Measurements from ENCODE around the gene LMF1.

DNA sequence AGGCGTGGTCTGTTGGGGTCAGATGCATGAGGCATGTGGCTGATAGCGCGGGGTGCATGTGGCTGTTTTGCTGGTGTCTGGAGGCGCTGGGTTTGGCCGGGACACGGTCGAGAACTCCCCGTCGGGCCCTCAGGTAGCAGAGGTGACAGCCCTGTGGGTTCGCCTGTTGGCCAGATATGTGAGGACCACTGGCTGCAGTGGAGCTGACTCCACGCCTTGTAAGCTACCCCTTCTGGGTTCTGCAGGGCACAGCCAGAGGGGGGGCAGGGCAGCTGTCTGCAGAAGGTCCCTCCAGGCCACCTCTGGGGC, 49.3 kb upstream of the LMF1 start:
- TF ChIP-seq, protein P1, sequence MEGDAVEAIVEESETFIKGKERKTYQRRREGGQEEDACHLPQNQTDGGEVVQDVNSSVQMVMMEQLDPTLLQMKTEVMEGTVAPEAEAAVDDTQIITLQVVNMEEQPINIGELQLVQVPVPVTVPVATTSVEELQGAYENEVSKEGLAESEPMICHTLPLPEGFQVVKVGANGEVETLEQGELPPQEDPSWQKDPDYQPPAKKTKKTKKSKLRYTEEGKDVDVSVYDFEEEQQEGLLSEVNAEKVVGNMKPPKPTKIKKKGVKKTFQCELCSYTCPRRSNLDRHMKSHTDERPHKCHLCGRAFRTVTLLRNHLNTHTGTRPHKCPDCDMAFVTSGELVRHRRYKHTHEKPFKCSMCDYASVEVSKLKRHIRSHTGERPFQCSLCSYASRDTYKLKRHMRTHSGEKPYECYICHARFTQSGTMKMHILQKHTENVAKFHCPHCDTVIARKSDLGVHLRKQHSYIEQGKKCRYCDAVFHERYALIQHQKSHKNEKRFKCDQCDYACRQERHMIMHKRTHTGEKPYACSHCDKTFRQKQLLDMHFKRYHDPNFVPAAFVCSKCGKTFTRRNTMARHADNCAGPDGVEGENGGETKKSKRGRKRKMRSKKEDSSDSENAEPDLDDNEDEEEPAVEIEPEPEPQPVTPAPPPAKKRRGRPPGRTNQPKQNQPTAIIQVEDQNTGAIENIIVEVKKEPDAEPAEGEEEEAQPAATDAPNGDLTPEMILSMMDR (IDR thresholded peaks at IDR 0.05) = no peak
- no peak for TF ChIP-seq POLR2AphosphoS5 (IDR thresholded peaks at IDR 0.05)
- no peak for TF ChIP-seq POLR2A (IDR thresholded peaks at IDR 0.05)
